ENCODE data around the gene DNAJC19.

The DNAJC19 gene

DNA sequence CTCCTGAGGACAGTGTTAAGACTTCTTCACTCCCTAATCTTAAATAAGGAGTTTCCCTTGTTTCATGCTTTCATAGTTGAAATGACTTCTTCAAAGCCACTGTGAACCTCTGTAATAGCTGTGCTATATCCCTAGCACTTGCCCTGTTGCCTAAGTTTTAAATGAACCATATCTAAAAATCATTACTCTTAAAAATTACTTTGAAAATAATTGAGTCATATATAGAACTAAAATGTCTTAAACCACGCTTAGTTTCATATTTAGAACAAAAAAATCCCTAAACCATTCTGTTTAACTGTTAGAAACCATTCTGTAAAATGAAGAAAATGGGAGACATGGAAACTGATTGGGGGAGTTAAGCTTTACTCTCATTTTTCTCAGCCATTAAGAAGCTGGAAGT is 29.8 kb downstream of the DNAJC19 start:
- no peak for DNase-seq

DNA sequence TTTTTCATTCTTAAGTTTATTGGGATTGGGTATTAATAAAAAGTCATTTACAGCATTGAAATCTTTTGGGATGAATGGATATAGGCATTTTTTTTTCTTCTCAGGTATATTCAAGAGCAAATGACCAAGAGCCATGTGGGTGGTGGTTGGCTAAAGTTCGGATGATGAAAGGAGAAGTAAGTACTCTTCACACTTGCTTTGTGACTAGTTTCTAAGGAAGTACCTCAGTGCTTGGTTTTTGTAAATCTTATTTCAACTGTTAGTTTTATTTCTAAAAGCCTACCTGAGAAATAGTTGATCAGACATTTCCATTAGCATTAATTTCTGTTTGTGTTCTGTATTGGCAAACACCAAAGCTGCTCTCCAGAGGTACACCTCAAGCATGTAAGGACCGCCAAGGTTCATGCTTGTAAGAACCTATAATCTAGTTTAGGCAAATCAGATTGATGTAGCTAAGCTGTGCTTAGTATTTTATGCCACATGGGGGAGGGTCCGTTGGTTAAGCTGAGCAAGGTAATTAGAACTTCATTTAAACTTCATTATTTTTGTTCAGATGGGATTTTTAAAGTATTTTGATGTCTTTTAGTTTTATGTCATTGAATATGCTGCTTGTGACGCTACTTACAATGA is 41.7 kb downstream of the DNAJC19 start:
- no peak for DNase-seq

DNA sequence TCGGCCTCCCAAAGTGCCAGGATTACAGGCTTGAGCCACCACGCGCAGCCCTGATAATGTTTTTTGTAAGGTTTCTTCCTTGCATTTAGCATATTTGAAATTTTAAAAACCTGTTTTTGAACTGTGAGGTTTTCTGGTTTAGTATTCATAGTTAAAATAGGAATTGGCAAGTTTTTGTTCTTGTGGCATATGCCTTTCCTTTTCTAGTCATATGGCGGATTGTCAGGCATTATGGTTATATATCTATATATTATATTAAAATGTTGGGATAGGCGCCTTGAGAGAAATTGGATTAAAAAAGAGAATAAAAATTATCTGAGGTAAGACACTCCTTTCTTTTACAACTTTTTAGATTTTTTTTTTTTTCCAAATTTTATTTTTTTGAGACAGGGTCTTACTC is 48.7 kb downstream of the DNAJC19 start:
- DNase-seq: no peak

DNA sequence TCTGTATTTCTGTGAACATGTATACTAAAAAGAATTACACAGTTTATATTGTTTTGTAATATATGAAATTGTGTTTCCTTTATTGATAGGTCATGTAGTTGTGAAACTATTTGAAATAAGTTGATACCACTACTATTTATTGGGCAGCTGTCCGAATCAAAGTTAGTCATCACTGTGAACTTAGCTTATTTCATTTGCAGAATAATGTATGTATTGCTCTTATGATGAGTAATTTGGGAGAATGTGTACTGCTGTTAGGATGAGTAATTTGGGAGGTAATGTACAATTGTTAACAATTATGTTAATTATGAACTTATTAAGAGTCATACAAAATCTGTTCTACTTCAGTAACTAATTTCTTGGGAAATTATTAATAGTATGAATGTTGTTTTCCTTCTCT is 54.9 kb downstream of the DNAJC19 start:
- DNase-seq: no peak
